ENCODE measurements around the gene KSR2. TPM values are rescaled to one million over a fixed set of nuclear protein-coding genes. Genes with fewer than 3 reads are reported as not detected.

Gene KSR2
- total RNA-seq, 1 donor from 2014 or later = 0.30 TPM

GRCh38 chr12:117926391-117926899 lies 42.3 kb downstream of the KSR2 start:
- Histone ChIP-seq H3K9ac (no peak overlapping the region), H3K27ac (no peak overlapping the region), H3F3A (ENCODE audit: low read depth) (no peaks in the 10 kb centered on the region), H3K27me3 (no peaks in the 10 kb centered on the region), H3K79me2 (ENCODE audit: low read depth) (no peaks in the 10 kb centered on the region), H3K4me1 (no peaks in the 10 kb centered on the region), H3K36me3 (no peaks in the 10 kb centered on the region), H4K20me1 (ENCODE audit: low read depth) (no peaks in the 10 kb centered on the region), H3K9me3 (ENCODE audit: low read depth) (no peaks in the 10 kb centered on the region), H3K4me3 (no peak overlapping the region), H3K4me2 (no peak overlapping the region), H2AFZ (replicated peaks) (no peak overlapping the region)
- Mint-ChIP-seq H3K27me3 (ENCODE audit: insufficient read depth, low read depth) (no peaks in the 10 kb centered on the region), H3K4me3 (no peak overlapping the region), H3K4me1 (peaks cover 11% of the 10 kb centered on the region), H3K27ac (no peak overlapping the region), H3K36me3 (no peaks in the 10 kb centered on the region), H3K9me3 (no peaks in the 10 kb centered on the region)
- no peak for DNase-seq (ENCODE audit: low spot score)
- TF ChIP-seq EZH2 (IDR thresholded peaks at IDR 0.05) (no peak), CTCF (IDR thresholded peaks at IDR 0.05) (no peak), EZH2phosphoT487 (IDR thresholded peaks at IDR 0.05) (no peak)

DNA sequence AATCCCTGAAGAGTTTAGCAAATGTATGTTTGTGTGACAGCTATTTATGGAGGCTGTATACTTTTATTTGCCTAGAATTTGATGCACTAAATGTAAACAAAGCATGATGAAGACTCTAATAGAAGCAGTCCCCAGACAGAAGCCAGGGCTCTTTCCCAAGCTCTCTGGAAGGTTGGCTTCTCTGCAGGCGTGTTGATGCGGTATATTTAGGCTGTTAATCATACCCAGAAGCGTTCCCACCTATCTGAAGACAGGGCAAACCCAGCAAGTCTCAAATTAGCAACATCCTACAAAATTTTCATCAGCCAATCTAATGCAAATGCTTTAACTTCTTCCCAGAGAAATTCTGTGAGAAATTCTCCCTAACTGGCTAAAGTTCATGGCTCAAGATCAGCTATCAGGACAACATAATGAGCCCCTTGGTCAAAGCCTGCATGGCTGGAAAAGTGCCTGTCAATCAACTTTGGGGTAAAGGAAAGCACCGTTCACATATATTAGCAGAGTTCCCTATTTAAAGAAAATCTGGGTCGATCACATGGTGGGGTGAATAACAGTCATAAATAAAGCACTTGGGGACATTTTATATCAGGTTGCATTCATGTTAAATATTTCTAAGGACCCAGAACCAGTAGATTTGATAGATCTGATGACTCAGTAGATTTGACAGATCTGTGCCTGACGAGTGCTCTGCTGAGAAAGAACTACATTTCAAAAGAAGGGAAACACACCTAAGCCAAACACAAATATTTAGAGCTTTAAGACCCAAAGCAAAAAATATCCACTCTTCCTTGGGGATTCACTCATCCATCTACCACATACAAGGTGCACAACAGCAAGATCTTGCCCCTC lies 46.6 kb downstream of the KSR2 start:
- no peaks in the 10 kb centered on the region for H3K79me2 ChIP-seq (ENCODE audit: low read depth)

GRCh38 chr12:117919479-117919878 lies 49.3 kb downstream of the KSR2 start:
- Mint-ChIP-seq H3K9me3 (no peaks in the 10 kb centered on the region), H3K27me3 (ENCODE audit: insufficient read depth, low read depth) (no peaks in the 10 kb centered on the region), H3K4me1 (peaks cover 6% of the 10 kb centered on the region), H3K4me3 (no peak overlapping the region), H3K36me3 (no peaks in the 10 kb centered on the region), H3K27ac (peak overlapping the region; percentile 25)
- DNase-seq (ENCODE audit: low spot score) = no peak
- no peaks in the 10 kb centered on the region for H3K9me3 ChIP-seq (ENCODE audit: low read depth)
- no peaks in the 10 kb centered on the region for H3K36me3 ChIP-seq
- H3K27ac ChIP-seq = no peak overlapping the region
- TF ChIP-seq CTCF (IDR thresholded peaks at IDR 0.05) (no peak), EZH2 (IDR thresholded peaks at IDR 0.05) (no peak), EZH2phosphoT487 (IDR thresholded peaks at IDR 0.05) (no peak)
- H4K20me1 ChIP-seq (ENCODE audit: low read depth) = no peaks in the 10 kb centered on the region
- H3K79me2 ChIP-seq (ENCODE audit: low read depth) = no peaks in the 10 kb centered on the region
- no peak overlapping the region for H3K4me2 ChIP-seq
- no peaks in the 10 kb centered on the region for H3F3A ChIP-seq (ENCODE audit: low read depth)
- H3K4me1 ChIP-seq = no peaks in the 10 kb centered on the region
- no peaks in the 10 kb centered on the region for H3K27me3 ChIP-seq
- no peak overlapping the region for H3K4me3 ChIP-seq
- H2AFZ ChIP-seq (replicated peaks) = no peak overlapping the region
- H3K9ac ChIP-seq = no peak overlapping the region

More for the DNA sequence above, 46.6 kb downstream of the KSR2 start:
- Histone ChIP-seq H2AFZ (replicated peaks) (no peak overlapping the region), H3K4me3 (no peak overlapping the region), H3K27me3 (no peaks in the 10 kb centered on the region), H3F3A (ENCODE audit: low read depth) (no peaks in the 10 kb centered on the region), H3K27ac (no peak overlapping the region), H3K36me3 (no peaks in the 10 kb centered on the region), H3K9me3 (ENCODE audit: low read depth) (no peaks in the 10 kb centered on the region), H3K9ac (no peak overlapping the region), H3K4me2 (no peak overlapping the region), H3K4me1 (no peaks in the 10 kb centered on the region), H4K20me1 (ENCODE audit: low read depth) (no peaks in the 10 kb centered on the region)
- Mint-ChIP-seq H3K27me3 (ENCODE audit: insufficient read depth, low read depth) (no peaks in the 10 kb centered on the region), H3K4me1 (peaks cover 13% of the 10 kb centered on the region), H3K9me3 (no peaks in the 10 kb centered on the region), H3K4me3 (no peak overlapping the region), H3K27ac (no peak overlapping the region), H3K36me3 (no peaks in the 10 kb centered on the region)
- TF ChIP-seq CTCF (IDR thresholded peaks at IDR 0.05) (no peak), EZH2phosphoT487 (IDR thresholded peaks at IDR 0.05) (no peak), EZH2 (IDR thresholded peaks at IDR 0.05) (no peak)
- no peak for DNase-seq (ENCODE audit: low spot score)
